GM10847 (cell line): ENCODE data around the gene FREM2.

Source experiments
- POLR2A ChIP-seq: IDR thresholded peaks from 2 replicates; pipeline ENCODE4 v1.6.1; 2011; ENCODE audit not compliant: insufficient read length; ENCODE audit errors: extremely low read depth

The FREM2 gene

DNA sequence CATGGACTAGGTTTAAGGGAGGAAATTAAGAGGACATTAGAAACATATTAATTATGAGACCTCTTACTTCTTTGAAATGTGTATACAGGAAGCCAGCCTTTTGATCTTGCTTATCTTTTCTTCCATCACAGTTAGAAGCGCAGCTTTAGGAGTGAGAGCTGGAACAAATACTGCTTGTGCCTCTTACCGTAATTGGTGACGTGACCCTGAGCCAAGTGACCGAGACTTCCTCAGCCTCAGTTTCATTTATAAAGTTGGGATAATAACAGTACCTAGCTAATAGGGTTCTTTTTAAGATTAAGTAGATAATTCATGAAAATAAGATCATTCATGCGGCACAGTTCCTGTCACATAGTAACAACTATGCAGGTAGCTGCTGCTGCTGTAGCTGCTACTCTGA, 18.5 kb downstream of the FREM2 start:
- TF ChIP-seq POLR2A = no peak

DNA sequence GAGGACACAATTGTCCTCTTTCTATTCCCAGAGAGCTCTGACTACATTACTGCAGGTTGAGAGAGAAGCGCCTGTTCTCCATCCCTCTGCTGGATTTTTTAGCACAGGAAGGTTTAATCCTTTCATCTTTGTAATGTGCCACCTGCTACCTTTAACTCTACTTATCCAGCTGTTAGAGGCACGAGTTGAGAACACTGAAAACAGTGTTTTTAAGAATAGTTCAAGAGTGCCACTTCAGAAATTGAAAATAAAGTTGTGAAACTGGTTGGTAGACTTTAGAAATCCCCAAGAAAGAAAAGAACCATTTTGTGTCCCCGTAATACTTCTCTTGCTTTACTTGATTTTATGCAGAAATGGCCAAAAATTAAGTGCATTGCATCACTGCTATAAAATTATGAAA, 20.6 kb downstream of the FREM2 start:
- no peak for TF ChIP-seq POLR2A

DNA sequence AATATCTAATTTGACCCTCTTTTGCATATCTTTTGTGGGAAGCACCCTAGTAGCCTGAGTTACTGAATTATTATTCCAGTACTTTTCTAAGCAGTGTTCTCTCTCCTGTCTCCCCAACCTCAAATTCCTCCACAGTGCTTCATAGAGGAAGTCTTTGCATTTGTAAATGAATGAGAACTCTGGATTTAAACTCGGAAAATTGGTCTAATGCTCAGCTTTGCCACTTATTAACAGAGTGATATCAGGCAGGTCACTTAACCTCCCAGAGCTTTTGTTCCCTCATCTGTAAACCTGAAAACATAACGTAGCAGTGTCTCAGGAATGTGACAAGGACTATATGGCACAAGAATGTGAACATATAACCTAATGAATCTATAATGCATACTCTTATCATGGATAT, 26.2 kb downstream of the FREM2 start:
- TF ChIP-seq POLR2A = no peak

DNA sequence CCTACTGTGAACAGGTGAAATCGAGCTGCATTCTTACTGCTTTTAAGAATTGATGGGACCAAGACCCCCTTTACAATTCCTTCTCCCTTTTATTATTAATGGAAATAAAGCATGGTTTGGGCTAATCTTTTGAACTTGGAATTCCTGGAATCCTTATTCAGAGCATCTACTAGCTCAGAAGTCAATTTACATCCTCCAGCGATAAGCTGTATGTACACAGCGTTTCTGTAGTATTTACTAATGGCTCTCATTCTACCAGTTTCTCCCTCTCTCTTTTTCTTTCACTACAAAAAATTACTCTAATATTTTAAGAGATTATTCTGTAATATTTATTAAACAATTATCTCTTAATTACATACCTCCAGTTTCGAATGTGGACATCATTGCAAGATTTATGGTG, 31.5 kb downstream of the FREM2 start:
- no peak for TF ChIP-seq POLR2A

DNA sequence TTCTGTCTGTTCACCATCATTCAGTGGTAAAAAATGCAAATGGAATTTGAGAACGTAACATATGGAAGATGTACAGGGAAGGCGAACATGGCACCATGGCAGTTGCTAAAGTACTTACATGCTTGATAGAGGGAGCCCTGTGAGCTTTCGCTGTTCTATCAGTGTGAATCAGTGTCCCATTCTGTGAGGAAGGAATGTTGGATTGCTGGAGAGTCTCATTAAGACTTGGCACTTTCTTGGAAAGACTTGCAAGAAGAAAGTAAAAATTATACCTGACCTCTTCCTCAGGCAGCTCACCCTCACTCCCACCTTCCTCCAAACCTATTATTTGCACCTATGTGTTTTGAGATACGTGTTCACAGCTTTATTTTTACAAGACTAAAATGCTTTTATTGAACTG, 43.5 kb downstream of the FREM2 start:
- TF ChIP-seq POLR2A = no peak

DNA sequence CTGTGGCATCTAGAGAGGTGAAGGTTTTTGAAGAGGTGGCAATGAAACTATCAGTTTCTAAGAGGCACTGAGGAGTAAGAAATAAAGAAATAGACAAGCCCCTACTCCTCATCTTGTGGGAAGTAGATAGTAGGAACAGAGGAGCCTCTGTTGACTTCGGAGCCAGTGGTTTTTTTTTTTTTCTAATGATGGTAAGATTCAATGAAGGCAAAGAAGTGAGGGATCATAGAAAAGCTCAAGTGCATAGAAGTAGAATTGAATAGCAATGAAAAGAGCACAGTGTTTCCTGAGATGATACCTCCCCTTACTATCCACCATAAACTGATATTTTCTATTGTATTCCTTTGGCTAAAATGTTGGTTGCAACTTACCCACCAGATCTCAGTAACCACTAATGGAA, 46.3 kb downstream of the FREM2 start:
- no peak for TF ChIP-seq POLR2A

DNA sequence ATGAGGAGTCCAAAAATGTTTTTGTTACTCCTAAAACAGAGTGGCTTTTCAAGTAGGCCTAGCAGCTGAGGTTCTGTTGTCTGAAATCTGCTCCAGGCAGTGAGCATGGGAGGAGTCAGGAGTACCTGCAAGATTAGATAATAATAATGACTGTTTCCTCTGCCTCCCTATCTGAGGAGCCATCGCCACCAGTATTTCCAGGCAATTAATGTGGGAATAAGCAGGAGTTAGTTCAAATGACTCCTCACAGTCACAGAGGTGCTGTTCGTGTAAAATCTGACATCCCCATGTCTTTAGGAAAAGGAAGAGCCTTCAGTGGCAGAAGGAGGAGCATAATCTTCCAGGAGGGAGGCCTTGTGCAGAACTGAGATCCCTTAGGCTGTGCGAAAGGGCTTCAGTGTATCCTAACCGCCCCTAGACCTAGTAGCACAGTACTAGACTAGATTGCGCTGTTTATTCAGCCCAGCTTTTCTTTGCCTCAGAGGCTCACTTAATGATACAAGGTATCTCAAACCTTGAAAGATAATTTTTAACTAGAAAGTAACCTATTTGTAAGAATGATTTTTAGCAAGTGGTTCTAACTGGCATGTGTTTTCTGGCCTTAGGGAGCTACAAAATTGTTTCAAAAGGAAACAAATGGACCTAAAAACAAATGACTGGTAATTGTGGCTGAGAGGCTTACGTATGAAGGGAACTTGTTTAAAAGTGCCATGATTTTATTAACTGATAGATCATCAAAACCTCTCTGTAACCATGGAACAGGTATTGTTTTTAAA, 49.0 kb downstream of the FREM2 start:
- no peak for TF ChIP-seq POLR2A

DNA sequence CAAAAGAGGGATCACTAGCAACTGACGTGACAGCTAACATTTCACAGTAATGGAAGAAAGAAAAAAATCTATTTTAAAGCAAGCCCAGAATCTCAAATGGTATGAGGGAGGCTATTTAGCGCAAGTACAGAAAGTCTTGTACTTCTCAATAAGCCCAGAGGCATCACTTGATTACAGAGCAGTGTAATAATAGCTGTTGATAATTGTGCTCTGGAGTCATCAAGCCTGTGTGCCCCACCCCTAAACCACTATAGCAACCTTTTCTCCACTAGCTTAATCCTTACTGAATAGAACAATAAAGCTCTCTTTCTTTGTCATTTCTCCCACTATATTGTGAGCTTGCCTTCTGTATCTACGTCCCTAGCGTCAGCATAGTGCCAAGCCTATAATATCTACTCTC, 56.6 kb downstream of the FREM2 start:
- no peak for TF ChIP-seq POLR2A

DNA sequence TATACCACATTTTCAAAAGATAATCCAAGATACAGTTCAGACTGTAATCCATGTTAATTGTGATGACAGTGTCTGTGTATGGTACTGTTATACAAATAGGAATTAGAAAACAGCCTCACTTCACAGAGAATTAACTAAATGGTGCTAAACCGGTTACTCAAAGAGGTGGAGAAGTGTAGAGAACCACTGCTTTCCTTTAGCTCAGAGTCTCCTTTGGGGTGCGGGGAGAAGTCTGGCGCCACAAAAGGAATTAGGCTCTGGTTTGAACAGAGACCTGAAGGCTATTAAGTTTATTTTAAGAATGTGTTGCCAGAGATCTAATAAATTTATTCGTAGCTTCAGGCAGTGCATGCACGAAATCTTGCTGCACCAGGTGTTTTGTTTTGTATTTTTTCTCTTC, 65.8 kb downstream of the FREM2 start:
- TF ChIP-seq POLR2A = no peak

DNA sequence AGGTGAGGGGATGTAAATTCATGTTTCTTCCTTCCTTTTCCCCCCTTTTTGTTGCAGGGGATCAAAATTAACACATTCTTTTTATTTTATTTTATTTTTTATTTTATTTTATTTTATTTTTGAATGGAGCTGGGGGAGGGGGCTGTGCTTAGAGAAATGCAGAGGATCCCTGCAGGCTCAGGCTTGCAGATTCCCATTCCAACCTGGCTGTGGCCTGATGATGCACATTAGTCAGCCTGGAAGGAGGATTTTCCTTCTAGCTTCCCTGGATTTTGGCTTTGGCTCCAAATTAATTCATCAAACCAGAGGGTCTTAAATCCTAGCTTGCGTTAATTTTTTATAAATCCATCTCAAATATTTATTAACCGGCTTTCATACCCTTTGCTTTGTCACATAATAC, 67.0 kb downstream of the FREM2 start:
- TF ChIP-seq POLR2A = no peak

DNA sequence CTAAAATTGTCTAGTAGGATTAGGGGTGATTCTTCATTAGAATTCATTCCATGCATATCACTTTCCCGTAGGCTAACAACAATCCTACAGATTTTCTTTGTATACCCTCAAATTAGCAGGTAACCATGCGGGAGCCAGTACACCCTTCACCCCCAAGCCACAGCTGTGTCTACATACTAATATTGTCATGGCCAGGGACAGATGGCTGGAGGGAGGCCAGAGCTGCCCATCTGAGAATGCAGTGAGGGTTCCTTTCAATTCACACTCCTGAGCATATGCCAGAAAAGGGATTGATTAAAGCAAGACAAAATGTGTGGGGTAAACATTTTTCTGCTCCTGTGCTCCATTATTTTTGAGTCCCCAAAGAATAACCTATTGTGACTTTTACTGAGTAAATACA, 68.9 kb downstream of the FREM2 start:
- TF ChIP-seq POLR2A = no peak

DNA sequence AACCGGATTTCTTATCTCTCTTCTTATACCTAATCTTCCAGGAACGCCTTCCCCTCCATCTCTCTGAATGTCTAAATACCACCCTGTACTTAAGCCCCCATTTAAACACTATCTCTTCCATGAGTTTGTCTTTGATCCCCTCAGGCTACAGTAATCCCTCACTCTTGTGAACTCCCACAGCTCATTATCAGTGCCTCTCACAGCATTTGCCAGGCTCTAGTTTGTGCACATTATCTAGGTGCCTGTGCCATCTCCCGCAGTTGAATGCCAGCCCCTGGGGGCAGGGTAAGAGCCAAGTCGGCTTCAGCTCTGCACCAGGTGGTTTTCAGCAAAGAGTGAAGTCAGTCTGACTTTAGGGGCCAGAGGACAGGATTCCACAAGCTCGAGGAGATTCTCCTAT, 71.4 kb downstream of the FREM2 start:
- no peak for TF ChIP-seq POLR2A

DNA sequence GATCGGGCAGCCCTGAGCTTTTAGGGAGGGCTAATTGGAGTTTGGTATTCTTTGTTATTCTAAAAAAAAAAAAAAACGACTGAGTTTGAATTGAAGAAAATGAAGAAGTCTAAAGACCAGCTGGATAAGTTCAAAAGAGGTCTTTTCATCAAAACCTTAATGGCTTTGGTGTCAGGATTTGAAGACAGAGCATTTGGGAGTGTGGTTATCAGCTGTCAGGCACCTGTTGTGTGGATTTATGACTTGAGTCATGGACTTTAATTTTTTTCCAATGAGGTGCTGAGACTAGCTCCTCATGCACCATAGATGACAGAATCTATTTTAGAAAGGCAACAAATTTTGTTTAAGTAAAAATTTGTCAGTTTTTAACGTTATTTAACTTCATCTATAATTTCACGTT, 72.5 kb downstream of the FREM2 start:
- no peak for TF ChIP-seq POLR2A

DNA sequence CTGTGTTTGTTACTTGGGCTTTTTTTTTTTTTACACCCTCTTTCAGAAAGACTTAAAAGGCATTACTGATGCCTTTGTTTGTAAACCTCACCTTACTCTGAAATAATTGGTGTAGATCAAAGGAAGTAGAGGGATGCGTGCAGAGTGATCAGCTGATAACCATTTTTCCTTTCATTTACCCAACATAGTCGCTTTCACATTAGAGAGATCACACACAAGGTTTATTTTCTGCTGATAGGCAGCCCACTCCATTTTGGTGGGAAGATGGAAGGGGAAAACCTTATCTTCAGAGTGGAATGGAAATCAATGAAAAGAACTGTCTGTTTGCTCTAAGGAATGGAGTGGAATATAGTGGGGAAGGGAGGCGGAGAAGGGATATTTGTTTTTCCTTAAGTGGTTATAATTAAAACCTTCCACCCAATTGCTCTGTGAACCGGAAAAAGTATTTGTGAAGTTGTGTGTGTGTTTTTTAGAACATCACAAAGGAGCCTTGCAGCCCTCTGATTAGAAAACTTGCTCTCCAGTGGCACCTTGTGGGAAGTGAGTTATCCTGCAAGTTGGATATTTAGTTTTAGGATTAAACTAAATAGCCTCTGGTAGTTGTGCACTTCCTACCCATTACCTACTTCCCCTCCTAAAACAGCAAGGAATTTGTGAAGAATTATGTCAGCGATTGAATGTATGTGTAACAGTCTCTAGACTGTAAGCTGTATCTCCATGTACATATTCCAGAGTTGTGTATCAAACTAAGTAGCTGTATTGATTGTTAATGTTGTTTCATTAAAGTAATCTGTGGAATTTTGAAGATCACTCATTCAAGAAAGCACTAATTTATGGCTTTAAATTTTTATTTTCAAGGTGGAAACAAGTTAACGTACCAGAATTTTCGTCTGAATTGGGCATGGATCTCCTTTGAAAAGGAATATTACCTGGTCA, 76.8 kb downstream of the FREM2 start:
- no peak for TF ChIP-seq POLR2A

DNA sequence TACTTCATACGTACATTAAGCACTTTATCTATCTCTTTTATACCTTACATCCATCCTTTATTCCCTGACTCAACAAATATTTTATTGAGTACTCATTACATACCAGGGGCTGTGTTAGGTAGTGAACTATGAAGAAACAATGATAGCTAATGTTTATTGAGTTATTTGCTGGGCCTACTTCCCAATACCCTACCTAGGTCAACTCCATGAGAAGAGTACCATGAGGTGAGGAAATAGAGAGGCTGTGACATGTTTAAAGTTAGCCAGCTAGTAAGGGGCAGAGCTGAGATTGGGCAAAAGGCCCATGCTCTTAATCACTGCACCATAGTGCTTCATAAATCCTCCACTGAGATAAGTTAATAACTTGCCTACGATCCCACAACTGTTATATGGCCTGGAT, 79.9 kb downstream of the FREM2 start:
- no peak for TF ChIP-seq POLR2A

DNA sequence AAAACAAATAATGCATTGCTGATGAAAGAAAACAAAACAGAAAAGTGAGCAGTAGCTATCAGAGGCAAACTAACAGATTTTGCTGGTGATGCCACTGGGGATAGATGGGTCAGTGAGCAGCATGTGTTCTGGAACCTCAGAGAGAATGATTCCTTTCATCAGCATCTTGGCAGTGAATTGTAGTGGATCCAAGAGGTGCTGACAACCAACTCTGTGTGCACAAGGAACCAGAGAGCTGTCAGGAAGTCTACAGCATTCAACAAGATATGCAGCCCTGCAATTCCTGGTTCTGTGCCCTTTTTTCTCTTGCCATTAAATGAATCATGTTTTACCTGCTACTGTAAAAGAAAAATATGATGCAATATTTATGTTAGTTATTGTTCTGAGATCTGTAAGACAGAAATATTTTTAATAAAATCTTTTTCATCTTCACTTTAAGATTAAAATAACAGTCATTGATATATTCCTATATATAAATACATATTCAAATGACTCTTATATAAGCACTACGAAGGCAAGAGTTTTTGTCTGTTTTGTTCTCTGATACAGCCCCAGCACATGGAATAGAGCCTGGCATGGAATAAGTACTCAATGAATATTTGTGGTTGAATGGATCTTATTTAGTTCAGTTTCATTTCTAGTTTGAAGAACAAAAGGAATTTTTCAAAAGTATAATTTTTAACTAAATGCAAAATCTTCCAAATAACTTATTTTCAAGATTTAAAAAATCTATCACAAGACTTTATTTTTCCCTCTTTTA, 80.8 kb downstream of the FREM2 start:
- no peak for TF ChIP-seq POLR2A

DNA sequence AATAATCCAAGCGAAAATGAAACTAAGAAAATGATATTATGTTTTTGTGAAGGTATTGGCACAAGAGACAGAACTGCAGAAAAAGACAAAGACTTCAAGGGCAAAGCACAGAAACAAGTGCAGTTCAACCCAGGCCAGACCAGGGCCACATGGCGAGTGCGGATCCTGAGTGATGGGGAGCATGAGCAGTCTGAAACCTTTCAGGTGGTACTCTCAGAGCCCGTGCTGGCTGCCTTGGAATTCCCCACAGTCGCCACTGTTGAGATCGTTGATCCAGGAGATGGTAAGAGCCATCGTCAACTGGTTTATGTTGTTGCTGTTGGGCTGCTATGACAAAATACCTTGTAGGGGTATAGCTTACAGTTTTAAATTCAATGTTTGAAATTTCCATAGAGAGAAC, 82.6 kb downstream of the FREM2 start:
- no peak for TF ChIP-seq POLR2A
